ENCODE results near the gene TMEM255A.

- TF ChIP-seq CTCF (conservative IDR thresholded peaks at IDR 0.05; ENCODE audit: low read depth, low read length) (no peak), BHLHE40 (IDR thresholded peaks at IDR 0.05; ENCODE audit: low read depth, low read length) (no peak), MAFK (IDR thresholded peaks at IDR 0.05; ENCODE audit: low read depth, low read length) (no peak), RCOR1 (IDR thresholded peaks at IDR 0.05; ENCODE audit: insufficient replicate concordance, low read length) (no peak), POLR2A (IDR thresholded peaks at IDR 0.05; ENCODE audit: low read depth, low read length) (no peak), SMC3 (IDR thresholded peaks at IDR 0.05; ENCODE audit: low read depth, low read length) (no peak), RFX5 (IDR thresholded peaks at IDR 0.05; ENCODE audit: low read depth, low read length) (no peak), ELK1 (IDR thresholded peaks at IDR 0.05; ENCODE audit: borderline replicate concordance, low read depth, low read length) (no peak), RAD21 (IDR thresholded peaks at IDR 0.05; ENCODE audit: low read length) (no peak), CEBPB (IDR thresholded peaks at IDR 0.05; ENCODE audit: low read depth, low read length) (no peak), CHD1 (IDR thresholded peaks at IDR 0.05; ENCODE audit: low read depth, low read length) (no peak), MXI1 (IDR thresholded peaks at IDR 0.05; ENCODE audit: borderline replicate concordance, low read depth, low read length) (no peak), USF2 (IDR thresholded peaks at IDR 0.05; ENCODE audit: low read depth, low read length) (no peak)
Measured at GRCh38 chrX:120223374-120223773, 87.9 kb downstream of the TMEM255A start.
